Kidney epithelial cell (primary cell): ENCODE data around the gene SLCO3A1. TPM values are rescaled to one million over a fixed set of nuclear protein-coding genes. Genes with fewer than 3 reads are reported as not detected.

Experiments
- DNase-seq: peaks from one replicate; pipeline ENCODE4 v3.0.0-alpha.2; 2010; ENCODE audit warnings: low read depth
- H3K27me3 ChIP-seq: 2 replicates; pipeline ENCODE4 v1.6.0; 2011; ENCODE audit warnings: low read length; ENCODE audit not compliant: control insufficient read depth, insufficient read depth
- H3K36me3 ChIP-seq: 2 replicates; pipeline ENCODE4 v1.5.1; 2011; ENCODE audit warnings: low read length; ENCODE audit not compliant: control insufficient read depth, insufficient read depth
- H3K4me3 ChIP-seq: 2 replicates; pipeline ENCODE4 v1.5.1; 2011; ENCODE audit warnings: low read depth, mild to moderate bottlenecking, control low read depth, low read length
- total RNA-seq: library from RNA; depleted of rRNA; stranded (reverse); fragments of >200 nt; gene quantifications from 2 replicates; pipeline ENCODE4 v1.2.3, GENCODE V29; 2015
- TF ChIP-seq, protein P1 (sequence below): IDR thresholded peaks from 2 replicates; pipeline ENCODE4 v1.5.1; 2011; ENCODE audit warnings: mild to moderate bottlenecking, moderate library complexity, low read length, control low read depth, inconsistent platforms; ENCODE audit not compliant: insufficient read depth, poor library complexity, severe bottlenecking

Gene SLCO3A1
- total RNA-seq, 1 donor from 2014 or later: 3.1 TPM

DNA sequence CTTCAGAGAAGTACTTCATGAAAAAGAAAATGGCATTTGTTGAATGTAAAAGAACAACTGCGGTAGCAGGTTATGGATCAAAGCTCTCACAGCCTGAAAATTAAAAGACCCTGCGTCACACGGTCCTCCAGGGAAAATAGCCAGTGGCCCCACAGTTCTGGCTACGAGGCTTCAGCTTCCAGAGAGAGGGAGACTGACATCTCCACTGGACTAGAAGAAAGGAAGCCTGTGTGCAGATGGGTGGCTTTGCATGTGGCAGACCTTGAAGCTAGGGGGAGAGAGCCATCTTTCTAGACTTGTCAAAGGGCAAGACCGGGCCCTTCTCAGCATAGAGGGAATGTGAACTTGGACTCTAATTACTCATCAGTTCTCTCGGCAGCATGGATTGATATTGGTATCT, 159.4 kb downstream of the SLCO3A1 start:
- TF ChIP-seq, protein P1, sequence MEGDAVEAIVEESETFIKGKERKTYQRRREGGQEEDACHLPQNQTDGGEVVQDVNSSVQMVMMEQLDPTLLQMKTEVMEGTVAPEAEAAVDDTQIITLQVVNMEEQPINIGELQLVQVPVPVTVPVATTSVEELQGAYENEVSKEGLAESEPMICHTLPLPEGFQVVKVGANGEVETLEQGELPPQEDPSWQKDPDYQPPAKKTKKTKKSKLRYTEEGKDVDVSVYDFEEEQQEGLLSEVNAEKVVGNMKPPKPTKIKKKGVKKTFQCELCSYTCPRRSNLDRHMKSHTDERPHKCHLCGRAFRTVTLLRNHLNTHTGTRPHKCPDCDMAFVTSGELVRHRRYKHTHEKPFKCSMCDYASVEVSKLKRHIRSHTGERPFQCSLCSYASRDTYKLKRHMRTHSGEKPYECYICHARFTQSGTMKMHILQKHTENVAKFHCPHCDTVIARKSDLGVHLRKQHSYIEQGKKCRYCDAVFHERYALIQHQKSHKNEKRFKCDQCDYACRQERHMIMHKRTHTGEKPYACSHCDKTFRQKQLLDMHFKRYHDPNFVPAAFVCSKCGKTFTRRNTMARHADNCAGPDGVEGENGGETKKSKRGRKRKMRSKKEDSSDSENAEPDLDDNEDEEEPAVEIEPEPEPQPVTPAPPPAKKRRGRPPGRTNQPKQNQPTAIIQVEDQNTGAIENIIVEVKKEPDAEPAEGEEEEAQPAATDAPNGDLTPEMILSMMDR: no peak
- Histone ChIP-seq H3K4me3 (no peak overlapping the region), H3K36me3 (no peaks in the 10 kb centered on the region), H3K27me3 (no peaks in the 10 kb centered on the region)
- DNase-seq: no peak

DNA sequence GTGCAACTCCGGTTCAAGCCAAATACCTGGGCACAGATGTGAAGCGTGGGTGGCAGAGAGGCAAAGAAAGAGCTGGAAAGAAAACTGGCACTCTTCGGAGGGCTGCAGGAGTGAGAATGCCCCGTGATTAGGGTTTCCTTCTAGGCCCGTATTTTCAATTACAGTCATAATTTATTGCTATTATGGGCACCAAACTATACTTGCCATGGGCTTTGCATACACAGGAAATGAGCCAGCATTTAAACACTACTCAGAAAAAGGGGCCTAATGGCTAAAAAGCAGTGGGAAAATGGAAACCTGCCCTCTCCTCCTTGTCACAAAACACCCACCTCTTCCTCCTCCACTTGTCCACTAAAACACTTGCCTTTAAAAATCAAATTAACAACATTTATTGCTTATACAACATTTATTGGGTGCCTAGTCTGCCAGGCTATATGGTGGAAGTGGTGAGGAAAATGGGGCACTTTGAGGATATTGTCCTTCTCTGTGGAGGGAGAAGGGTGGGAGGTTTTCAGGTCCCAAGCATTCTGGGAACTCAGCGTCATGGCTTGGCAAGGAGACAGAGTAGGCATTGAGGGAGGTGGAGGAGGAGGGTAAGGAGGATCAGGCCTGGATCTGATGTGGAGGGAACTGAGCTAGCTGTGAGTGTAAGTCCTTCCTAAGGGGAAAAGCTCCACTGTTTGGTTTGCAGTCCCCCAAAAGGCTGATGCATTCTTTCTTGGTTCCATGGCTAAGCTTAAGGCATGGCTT, 160.9 kb downstream of the SLCO3A1 start:
- Histone ChIP-seq H3K36me3 (no peaks in the 10 kb centered on the region), H3K27me3 (no peaks in the 10 kb centered on the region), H3K4me3 (no peak overlapping the region)
- TF ChIP-seq, protein P1: no peak
- no peak for DNase-seq

DNA sequence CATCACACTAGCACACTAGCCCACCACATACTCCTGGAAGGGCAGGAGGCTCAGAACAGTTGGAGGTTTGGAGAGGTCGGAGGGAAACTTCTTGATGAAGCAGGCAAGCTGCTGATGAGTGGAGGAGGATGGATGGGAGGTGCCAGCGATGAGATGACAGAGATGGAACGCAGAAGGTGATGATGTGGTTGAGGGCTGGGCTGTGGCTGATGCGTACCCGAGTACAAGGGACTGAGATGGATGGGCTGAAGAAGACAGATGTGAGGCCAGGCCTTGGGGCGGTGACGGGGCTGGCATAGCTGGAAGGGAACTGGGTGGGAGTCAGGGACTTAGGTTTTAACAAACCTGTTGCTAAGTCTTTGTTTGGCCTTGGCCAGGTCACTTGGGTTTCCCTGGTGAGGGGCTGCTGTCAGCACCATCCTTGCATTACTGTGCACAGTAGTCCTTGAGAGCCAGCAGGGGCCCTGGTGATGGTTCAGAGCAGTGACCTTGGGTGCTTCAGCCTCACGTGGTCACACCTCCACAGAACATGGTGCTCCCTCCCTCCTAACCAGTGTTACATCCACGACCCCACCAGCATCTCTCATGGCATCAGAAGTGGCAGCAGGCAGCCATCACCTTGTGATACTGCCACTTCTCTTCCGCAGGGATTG, 164.5 kb downstream of the SLCO3A1 start:
- Histone ChIP-seq H3K36me3 (no peaks in the 10 kb centered on the region), H3K4me3 (no peak overlapping the region), H3K27me3 (no peaks in the 10 kb centered on the region)
- TF ChIP-seq, protein P1: no peak
- DNase-seq: no peak

DNA sequence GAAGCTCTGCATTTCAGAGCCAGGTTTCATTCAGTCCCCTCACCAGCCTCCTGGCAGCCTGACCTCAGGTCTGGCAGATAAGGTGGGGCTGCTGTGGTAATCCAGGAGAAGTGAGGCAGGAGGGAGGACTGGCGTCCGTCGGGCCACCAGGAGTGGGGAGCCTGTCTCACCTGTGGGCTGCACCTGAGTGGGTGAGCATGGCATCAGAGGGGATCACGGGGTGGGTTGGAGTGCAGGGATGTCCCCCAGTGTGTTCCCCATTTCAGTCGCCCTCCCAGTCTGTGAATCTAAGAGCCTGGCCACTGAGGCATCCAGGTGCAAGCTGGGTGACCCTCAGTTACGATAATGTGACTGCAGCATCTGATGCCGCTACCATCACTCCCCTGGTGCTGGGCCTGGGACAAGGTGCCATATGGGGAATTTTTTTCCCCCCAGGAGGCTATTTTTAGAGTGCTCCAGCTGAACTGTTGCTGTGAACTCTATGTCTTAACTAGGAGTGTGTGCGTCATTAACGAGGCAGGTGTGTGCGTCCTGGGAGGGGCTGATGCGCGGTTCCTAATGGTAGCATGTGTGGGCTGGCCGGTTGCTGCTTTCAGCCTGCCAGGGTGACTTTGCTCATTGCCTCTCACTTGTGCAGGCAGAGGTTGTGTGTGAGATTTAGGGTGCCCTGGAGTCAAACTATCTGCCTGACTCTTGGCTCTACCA, 165.2 kb downstream of the SLCO3A1 start:
- TF ChIP-seq, protein P1: no peak
- no peaks in the 10 kb centered on the region for H3K27me3 ChIP-seq
- no peaks in the 10 kb centered on the region for H3K36me3 ChIP-seq
- H3K4me3 ChIP-seq: no peak overlapping the region
- no peak for DNase-seq

DNA sequence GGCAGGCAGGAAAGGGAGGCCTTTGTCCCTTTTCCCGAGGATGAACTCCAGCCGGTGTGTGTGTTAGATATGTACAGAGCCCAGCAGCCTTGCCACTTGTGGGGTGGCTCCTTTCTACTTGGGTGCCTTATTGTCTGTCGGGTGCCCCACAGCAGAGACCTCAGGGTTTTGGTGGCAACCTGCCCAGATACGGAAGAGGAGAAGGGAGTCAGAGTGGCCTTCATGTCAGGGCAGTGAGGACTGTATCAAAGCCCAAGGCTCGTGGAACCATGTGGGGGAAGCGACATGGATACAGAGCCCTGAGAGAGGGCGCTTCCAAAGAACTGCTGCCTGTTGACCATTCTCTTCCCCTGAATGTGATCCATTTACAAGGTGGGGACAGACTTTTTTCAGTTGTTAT, 166.2 kb downstream of the SLCO3A1 start:
- no peak overlapping the region for H3K4me3 ChIP-seq
- H3K27me3 ChIP-seq: no peaks in the 10 kb centered on the region
- no peak for DNase-seq
- TF ChIP-seq, protein P1: no peak
- no peaks in the 10 kb centered on the region for H3K36me3 ChIP-seq
